ENCODE results near the gene NSD2.
A peak's percentile ranks its signal among the peaks of the same experiment; 100 is the strongest.

The NSD2 gene

DNA sequence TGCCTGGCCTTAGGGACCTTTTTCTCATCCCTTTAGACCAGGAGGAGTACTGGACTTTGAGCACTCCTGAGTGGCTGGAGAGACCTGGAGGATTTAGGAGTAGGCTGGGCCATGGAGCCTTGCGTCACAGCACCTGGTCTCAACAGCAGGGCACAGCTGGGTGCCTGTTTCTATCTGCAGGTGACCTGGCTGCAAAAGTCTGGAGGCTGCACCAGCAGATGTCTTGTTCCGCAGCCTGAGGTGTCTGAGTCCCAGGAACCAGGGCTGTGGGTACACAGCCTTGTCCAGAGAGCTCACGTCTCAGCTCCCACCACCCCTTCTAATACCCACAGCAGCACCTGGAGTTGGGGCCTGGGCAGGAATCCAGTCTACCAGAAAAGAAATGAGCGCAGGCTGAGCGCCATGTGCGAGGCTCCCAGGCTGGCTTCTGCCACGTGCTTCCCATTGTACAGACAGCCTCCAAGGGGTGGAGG is 5.0 kb upstream of the NSD2 start:
- DNase-seq = no peak

DNA sequence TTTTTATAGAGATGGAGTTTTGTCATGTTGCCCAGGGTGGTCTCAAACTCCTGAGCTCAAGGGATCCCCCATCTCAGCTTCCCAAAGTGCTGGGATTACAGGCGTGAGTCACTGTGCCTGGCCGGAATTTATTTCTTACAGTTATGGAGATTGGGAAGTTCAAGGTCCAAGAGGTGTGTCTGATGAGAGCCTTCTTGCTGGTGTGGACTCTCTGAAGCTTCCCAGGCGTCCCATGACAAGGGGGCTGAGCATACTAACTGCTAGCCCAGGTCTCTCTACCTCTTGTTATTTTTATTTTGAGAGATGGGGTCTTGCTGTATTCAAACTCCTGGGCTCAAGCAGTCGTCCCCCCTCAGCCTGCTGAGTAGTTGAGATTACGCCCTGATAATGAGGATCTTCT is 2.9 kb upstream of the NSD2 start:
- DNase-seq = no peak

DNA sequence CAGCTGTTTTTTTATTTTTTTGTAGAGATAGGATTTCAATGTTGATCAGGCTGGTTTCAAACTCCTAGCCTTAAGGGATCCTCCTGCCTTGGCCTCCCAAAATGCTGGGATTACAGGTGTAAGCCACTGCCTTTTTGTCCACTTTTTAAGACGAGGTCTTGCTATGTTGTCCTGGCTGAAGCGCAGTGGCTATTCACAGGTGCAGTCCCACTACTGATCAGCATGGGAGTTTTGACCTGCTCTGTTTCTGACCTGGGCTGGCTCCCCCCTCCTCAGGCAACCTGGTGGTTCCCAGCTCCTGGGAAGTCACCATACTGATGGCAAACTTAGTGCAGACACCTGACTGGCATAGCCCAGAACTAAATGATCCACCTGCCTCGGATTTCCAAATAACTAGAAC is 2.3 kb upstream of the NSD2 start:
- DNase-seq = no peak

GRCh38 chr4:1869530-1870327 is 1.5 kb upstream of the NSD2 start:
- no peak for DNase-seq

DNA sequence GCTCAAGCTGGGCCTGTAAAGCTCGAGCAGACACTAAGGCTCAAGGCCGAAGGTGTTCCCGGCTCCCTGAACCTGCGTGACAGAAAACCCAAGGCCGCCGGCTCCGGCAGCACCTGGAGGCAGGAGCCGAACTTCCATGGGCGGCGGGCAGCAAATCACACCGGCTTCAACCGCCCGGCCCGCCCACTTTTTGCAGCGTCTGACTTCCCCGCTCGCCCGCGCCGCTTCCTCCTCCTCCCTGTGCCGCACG is 940 bp upstream of the NSD2 start:
- DNase-seq = peak; percentile 76 to 77

GRCh38 chr4:1871471-1872021 is 353 bp downstream of the NSD2 start:
- DNase-seq = no peak

GRCh38 chr4:1872870-1873269 is 1.7 kb downstream of the NSD2 start:
- DNase-seq = no peak

- no peak for DNase-seq
Measured at GRCh38 chr4:1873291-1873690, 2.1 kb downstream of the NSD2 start.

DNA sequence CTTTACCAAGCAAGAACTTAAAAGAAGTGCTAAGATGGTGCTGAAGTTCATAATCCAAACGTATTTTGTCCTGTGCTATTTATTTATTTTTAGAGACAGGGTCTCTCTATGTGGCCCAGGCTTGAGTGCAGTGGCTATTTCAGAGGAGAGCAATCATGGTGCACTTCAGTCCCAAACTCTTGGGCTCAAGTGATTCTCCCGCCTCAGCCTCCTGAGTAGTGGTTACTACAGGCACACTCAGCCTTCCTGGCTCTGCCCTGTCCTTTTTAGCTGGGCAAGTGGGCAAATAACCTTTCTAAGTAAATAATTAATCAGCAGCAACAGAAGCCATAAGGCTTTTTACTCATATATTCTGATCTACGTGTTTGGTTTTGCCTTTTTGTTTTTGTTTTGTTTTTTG is 2.6 kb downstream of the NSD2 start:
- DNase-seq = no peak

DNA sequence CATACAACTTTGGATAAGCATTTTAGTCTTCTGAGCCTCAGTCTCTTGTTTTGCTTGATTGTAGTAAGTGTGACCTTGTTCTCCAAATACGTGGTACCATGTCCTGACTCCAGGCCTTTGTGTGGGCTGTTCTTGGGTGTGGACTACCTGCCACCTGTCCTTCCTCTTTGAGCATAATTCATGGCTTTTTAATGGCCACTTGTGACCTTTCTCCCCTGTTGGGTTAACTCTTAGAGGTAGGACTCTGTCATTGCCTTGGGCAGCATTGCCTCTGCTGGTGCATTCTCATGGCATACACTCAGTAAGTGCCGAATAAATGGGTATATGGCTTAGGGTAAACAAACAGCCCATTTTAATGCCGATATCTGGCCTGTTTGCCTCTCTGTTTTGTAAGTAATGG is 3.0 kb downstream of the NSD2 start:
- no peak for DNase-seq

DNA sequence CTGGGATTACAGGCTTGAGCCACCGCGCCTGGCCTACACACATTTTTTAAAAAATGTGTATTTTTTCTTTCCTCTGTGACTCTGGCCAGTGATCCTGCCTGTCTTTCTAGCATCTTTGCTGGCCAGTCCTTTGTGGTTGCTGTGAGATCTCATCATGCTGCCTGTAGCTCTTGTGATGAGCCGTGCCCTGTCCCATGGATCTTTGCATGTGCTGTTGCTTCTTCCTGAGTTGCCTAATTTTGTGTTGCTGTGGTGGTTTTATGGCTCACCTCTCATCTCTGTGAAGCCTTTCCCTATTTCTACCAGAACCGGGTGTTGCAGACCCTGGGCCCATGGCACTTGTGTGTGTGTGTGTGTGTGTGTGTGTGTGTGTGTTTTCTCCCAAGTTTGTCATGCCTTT is 8.3 kb downstream of the NSD2 start:
- DNase-seq = no peak

DNA sequence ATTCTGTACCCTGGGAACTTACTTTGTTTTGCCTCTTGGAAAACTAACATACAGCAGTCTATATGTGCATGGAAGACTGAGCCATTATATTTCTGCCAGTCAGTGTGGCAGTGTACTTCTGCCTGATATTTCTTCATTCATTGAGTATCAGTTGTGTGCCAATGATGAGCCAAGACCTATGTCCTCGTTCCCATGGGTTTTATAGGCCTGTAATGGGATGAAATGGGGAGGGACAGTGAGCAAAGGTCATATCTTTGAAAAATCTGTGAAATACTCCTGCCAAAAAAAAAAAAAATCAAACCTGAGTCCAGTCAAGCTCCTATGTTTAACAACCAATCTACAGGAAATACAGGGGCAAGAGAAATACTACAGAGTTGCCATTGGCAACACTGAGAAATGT is 9.1 kb downstream of the NSD2 start:
- no peak for DNase-seq

DNA sequence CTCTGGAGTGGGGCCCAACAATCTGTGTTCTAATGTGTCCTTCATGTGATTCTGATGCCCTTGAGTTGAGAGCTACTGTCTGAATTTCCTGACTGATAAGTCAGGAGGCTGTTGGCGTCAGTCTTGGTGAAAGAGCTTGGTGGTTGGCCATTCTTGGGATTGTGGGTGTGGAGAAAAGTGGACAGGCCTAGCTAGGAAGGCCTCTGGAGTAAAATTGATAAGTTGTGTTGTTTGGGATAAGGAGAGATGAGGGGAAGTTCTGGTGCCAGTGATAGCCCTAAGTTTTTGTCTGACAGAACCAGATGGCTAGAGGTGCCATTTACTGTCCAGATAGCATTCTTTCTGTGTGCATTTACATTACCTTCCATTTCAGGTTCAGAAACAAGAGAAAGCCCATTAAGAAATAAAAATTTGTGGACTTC is 11.7 kb downstream of the NSD2 start:
- DNase-seq = no peak

GRCh38 chr4:1883583-1883982 is 12.4 kb downstream of the NSD2 start:
- DNase-seq = no peak

- no peak for DNase-seq
Measured at GRCh38 chr4:1885414-1885813, 14.2 kb downstream of the NSD2 start.

DNA sequence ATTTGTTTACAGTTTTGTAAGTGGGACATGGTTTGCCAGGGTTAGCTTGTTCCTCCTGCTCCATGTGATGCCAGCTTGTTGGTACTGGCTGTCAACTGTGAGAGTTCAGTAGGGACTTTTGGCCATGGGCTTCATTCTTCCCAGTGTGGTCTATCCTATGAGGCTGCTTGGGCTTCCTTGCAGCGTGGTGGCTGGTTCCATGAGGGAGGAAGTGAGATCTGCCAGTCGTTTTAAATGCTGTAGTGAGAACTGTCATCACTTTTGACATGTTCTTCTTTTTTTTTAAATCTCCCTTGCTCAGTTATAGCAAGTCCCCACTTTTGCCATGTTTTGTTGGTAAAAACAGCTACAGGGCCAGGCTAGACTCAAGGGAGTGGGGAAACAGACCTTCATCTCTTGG is 15.9 kb downstream of the NSD2 start:
- no peak for DNase-seq

GRCh38 chr4:1890979-1891570 is 19.9 kb downstream of the NSD2 start:
- no peak for DNase-seq

DNA sequence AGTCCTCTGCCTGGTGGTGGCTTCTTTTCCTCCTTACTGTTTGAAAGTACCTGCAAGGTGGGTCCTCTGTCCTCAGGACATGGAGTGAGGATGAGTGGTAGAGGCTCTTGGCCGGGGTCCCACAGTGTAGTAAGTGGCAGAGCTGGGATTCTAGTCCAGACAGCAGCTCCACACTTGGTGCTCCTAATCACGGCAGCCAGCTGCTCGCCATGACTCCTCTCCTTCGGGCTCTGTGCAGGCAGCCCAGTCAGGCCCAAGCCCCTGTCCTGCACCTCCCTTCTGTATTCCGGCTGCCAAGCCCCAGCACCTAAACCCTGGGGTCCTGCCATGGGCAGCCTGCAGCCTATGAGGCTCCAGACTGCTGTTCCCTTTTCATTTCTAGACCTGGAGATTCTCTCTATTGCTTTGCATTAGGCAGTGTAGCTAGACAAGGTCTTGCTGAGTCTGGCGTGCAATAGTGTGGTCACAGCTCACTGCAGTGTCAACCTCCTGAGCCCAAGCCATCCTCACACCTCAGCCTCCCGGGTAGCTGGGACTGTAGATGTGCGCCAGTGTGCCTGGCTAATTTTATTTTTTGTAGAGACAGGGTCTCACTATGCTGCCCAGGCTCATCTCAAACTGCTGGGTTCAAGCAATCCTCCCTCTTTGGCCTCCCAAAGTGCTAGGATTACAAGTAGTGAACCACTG is 24.9 kb downstream of the NSD2 start:
- DNase-seq = no peak

DNA sequence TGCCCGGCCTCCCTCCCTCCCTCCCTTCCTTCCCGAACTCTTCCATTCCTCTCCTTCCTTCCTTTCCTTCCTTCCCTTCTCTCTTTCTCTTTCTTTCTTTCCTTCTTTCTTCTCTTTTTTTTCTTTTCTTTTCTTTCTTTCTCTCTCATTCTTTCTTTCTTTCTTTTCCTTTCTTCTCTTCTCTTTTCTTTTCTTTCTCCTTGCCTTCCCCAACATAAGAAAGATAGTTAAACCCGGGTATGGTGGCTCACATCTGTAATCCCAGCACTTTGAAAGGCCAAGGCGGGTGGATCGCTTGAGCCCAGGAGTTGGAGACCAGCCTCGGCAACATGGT is 25.4 kb downstream of the NSD2 start:
- DNase-seq = no peak

DNA sequence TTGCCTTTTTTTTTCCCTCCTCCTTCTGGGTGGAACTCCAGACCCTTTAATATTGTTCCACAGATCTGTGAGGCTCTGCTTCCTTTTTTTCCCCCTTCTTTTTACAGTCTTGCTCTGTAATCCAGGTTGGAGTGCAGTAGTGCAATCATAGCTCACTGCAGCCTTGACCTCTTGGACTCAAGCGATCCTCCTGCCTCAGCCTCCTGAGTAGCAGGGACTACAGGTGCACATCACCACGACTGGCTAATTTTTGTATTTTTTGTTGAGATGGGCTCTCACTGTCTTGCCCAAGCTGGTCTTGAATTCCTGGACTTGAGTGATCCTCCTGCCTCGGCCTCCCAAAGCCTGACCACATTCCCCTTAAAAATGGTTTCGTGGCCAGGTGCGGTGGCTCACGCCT is 26.8 kb downstream of the NSD2 start:
- no peak for DNase-seq

- no peak for DNase-seq
Measured at GRCh38 chr4:1898681-1899080, 27.5 kb downstream of the NSD2 start.

DNA sequence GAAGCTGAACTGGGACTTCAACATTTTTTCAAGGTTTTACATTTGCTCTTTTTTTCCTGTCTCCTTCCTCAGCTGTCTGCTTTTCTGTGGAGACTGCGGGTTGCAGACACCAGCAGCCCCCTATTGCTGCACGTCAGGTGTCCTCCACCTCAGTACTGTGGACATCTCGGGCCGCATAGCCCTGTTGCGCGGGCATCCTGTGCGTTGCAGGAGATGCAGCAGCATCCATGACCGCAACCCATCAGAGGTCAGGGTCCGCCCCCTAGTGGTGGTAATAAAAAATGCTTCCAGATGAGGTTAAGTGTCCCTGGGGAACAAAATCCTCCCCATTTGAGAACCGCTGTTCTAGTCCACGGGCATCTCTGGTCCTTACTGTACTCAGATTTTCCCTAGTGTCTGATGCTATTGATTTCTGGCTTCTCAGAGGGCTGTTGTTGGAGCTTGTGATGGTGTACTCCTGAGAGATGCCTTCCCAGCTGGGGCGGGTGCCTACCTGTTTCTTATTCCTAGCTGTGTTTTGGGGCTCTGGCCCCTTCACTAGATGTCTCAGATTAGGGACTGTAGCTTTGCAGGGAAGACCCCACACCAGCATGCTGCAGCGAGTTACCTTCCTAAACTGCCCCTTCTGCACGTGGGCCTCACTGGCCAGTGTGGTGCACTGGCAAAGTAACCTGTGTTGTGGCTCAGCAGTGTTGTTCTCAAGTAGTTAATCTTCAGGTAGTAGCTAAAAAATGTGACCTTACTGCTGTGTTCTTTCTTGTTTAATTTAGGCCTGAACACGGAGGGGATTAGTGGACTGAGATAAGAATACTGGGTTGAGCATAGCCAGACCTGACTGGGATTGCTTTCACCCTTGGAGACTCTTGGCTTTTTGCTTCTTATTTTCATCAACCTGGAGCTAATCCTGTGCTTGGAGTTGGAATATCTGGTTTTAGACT is 28.2 kb downstream of the NSD2 start:
- peak; percentile 62 to 70 for DNase-seq

DNA sequence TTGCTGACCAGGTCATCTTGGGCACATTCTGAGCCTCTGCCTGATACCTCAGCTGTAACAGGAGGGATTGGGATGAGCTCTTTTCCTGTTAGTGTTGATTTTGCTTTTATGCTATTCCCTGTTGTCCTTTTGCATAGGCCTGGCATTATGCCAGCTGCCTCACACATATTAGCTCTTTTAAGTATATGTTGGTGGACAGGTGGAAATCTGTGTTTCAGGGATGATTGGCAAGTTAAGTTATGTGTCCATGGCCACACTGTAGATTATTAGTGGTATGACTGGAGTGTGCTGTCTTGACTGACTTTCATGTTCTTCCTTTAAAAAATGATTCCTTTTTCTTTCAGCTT is 28.9 kb downstream of the NSD2 start:
- no peak for DNase-seq

Data from stimulated activated CD4-positive, alpha-beta T cell treated with anti-CD3 and anti-CD28 coated beads, Interleukin-2, amount 100 ng/mL, for 48 hours (primary cell).